Neural cell (in vitro differentiated cells): ENCODE measurements around the gene MPP3.
A peak's percentile ranks its signal among the peaks of the same experiment; 100 is the strongest.

Experiments used
- CTCF ChIP-seq: fragments of 450-650 bp; IDR thresholded peaks from 2 replicates; pipeline ENCODE4 v1.5.1; 2014; ENCODE audit warnings: antibody characterized with exemption, mild to moderate bottlenecking, moderate library complexity; ENCODE audit not compliant: poor library complexity, severe bottlenecking
- EZH2 ChIP-seq: fragments of 200-600, 300-800 bp; shearing (Covaris generic), sonication (generic); IDR thresholded peaks from 2 replicates; pipeline ENCODE4 v1.6.1; 2014; ENCODE audit warnings: antibody characterized with exemption, low read length, borderline replicate concordance, mild to moderate bottlenecking; ENCODE audit not compliant: insufficient read depth, poor library complexity, severe bottlenecking
- MXI1 ChIP-seq: fragments of 450-650 bp; conservative IDR thresholded peaks from 2 replicates; pipeline ENCODE4 v1.6.1; 2014; ENCODE audit warnings: antibody characterized with exemption, mild to moderate bottlenecking; ENCODE audit not compliant: poor library complexity, severe bottlenecking
- REST ChIP-seq: IDR thresholded peaks from 2 replicates; pipeline ENCODE4 v1.6.1; 2012; ENCODE audit warnings: borderline replicate concordance
- SMC3 ChIP-seq: fragments of 450-650 bp; conservative IDR thresholded peaks from 2 replicates; pipeline ENCODE4 v1.6.1; 2014; ENCODE audit warnings: antibody characterized with exemption, mild to moderate bottlenecking, moderate library complexity; ENCODE audit not compliant: poor library complexity
- TAF1 ChIP-seq: IDR thresholded peaks from 2 replicates; pipeline ENCODE4 v1.6.1; 2012; ENCODE audit warnings: low read depth

GRCh38 chr17:43832168-43832975, 574 bp downstream of the MPP3 start:
- TF ChIP-seq CTCF (no peak), REST (no peak), MXI1 (peak; percentile 54), SMC3 (no peak), TAF1 (no peak), EZH2 (no peak)
